CD4-positive, alpha-beta T cell treated with Interleukin-4 for 1 hour (primary cell): ENCODE measurements around the gene L1CAM.

Source experiments
- DNase-seq, 2 donors: peaks; one replicate each; pipeline ENCODE4 v3.0.0-alpha.2; 2020 to 2022

The L1CAM gene

GRCh38 chrX:153862369-153863250, 23.4 kb downstream of the L1CAM start:
- DNase-seq = no peak

- no peak for DNase-seq
These were observed 24.2 kb downstream of the L1CAM start for GRCh38 chrX:153861733-153862310.

GRCh38 chrX:153861151-153861550, 24.8 kb downstream of the L1CAM start:
- DNase-seq = no peak

- DNase-seq = no peak
These were observed 28.5 kb downstream of the L1CAM start for GRCh38 chrX:153857348-153857903.

- DNase-seq = no peak
These were observed 31.3 kb downstream of the L1CAM start for GRCh38 chrX:153854702-153855101.

- DNase-seq = no peak
These were observed 32.1 kb downstream of the L1CAM start for GRCh38 chrX:153853902-153854267.

GRCh38 chrX:153853180-153853901, 32.6 kb downstream of the L1CAM start:
- DNase-seq = no peak

GRCh38 chrX:153851981-153852380, 34.0 kb downstream of the L1CAM start:
- DNase-seq = no peak

GRCh38 chrX:153848325-153848724, 37.6 kb downstream of the L1CAM start:
- DNase-seq = no peak

- DNase-seq = no peak
These were observed 40.1 kb downstream of the L1CAM start for GRCh38 chrX:153845842-153846241.

- DNase-seq = no peak
These were observed 40.8 kb downstream of the L1CAM start for GRCh38 chrX:153845195-153845594.

GRCh38 chrX:153844509-153845082, 41.4 kb downstream of the L1CAM start:
- no peak for DNase-seq

GRCh38 chrX:153836921-153837320, 49.1 kb downstream of the L1CAM start:
- DNase-seq = no peak

- no peak for DNase-seq
These were observed 53.2 kb downstream of the L1CAM start for GRCh38 chrX:153832728-153833127.

GRCh38 chrX:153831429-153832150, 54.4 kb downstream of the L1CAM start:
- no peak for DNase-seq

- DNase-seq = no peak
These were observed 55.1 kb downstream of the L1CAM start for GRCh38 chrX:153830640-153831428.

GRCh38 chrX:153829799-153830639, 56.0 kb downstream of the L1CAM start, which contains the start of gene PDZD4:
PDZD4 (minus strand) TSS chrX:153830544; CDS start chrX:153830298, 246 bp downstream.
- DNase-seq = no peak

- DNase-seq = no peak
These were observed 56.5 kb downstream of the L1CAM start for GRCh38 chrX:153829549-153829798.

- no peak for DNase-seq
These were observed 57.0 kb downstream of the L1CAM start for GRCh38 chrX:153828723-153829548.

- DNase-seq = no peak
These were observed 57.7 kb downstream of the L1CAM start for GRCh38 chrX:153828308-153828707.
